SK-N-SH (cell line): ENCODE measurements around the gene BRD2. TPM values are rescaled to one million over a fixed set of nuclear protein-coding genes. Genes with fewer than 3 reads are reported as not detected.

ENCODE experiments used
- CTCF ChIA-PET: fragments of 300-600, 350-600 bp; formaldehyde crosslinking; extraction: SDS; loops from one replicate; lab custom pipeline; 2021; lab: Yijun Ruan, JAX
- POLR2A ChIA-PET: fragments of 350-600 bp; sonication (Branson Sonifier 250); formaldehyde crosslinking; extraction: SDS; loops from one replicate; lab custom pipeline; 2020; ENCODE audit warnings: antibody characterized with exemption, inconsistent platforms; lab: Yijun Ruan, JAX
- DNase-seq: peaks from one replicate; pipeline ENCODE4 v3.0.0; 2012
- H2AFZ ChIP-seq: fragments of 200-600 bp; sonication (generic); 2 replicates; pipeline ENCODE4 v1.8.1; 2016; ENCODE audit warnings: antibody characterized with exemption, mild to moderate bottlenecking, low read depth
- H3F3A ChIP-seq: fragments of 200-600 bp; sonication (generic); replicated peaks from 2 replicates; pipeline ENCODE3; 2016; ENCODE audit warnings: antibody characterized with exemption, mild to moderate bottlenecking; ENCODE audit not compliant: insufficient read depth
- H3K27ac ChIP-seq, 2 experiments: fragments of 200-500 bp in 1 of 2; fragments of 200-600 bp in 1 of 2; sonication (Bioruptor generic) in 1 of 2; sonication (generic), shearing (Covaris generic) in 1 of 2; 2 replicates each; pipeline versions ENCODE4 v1.5.1 to v1.6.1; 2014 to 2016; ENCODE audit warnings: low read depth in 2 of 2, inconsistent platforms in 1 of 2, low read length in 1 of 2, mild to moderate bottlenecking in 1 of 2, mixed read lengths in 1 of 2
- H3K27me3 ChIP-seq: fragments of 200-600 bp; sonication (generic), shearing (Covaris generic); 2 replicates; pipeline ENCODE4 v1.6.1; 2016; ENCODE audit warnings: mixed run types; ENCODE audit not compliant: insufficient read depth
- H3K36me3 ChIP-seq, 2 experiments: fragments of 200-500 bp in 1 of 2; fragments of 200-600 bp in 1 of 2; sonication (Bioruptor generic) in 1 of 2; sonication (generic) in 1 of 2; replicated peaks in 1 of 2; 2 replicates each; pipeline versions ENCODE3 to v1.5.1; 2014 to 2016; ENCODE audit warnings: low read length in 1 of 2, mild to moderate bottlenecking in 1 of 2; ENCODE audit not compliant: insufficient read depth in 2 of 2, control insufficient read depth in 1 of 2
- H3K4me1 ChIP-seq, 2 experiments: fragments of 200-500 bp in 1 of 2; fragments of 200-600 bp in 1 of 2; sonication (Bioruptor generic) in 1 of 2; sonication (generic), shearing (Covaris generic) in 1 of 2; 2 replicates each; pipeline versions ENCODE4 v1.5.1 to v1.6.1; 2014 to 2016; ENCODE audit warnings: low read depth in 1 of 2, low read length in 1 of 2, mixed run types in 1 of 2; ENCODE audit not compliant: insufficient read depth in 2 of 2, control insufficient read depth in 1 of 2
- H3K4me2 ChIP-seq: fragments of 200-600 bp; sonication (generic), shearing (Covaris generic); 2 replicates; pipeline ENCODE4 v1.6.1; 2017; ENCODE audit warnings: mixed run types
- H3K4me3 ChIP-seq, 2 experiments: fragments of 200-500 bp in 1 of 2; fragments of 200-600 bp in 1 of 2; sonication (Bioruptor generic) in 1 of 2; sonication (generic), shearing (Covaris generic) in 1 of 2; 2 replicates each; pipeline versions ENCODE4 v1.5.1 to v1.8.1; 2014 to 2016; ENCODE audit warnings: low read depth in 2 of 2, inconsistent platforms in 1 of 2, low read length in 1 of 2, mild to moderate bottlenecking in 1 of 2, mixed read lengths in 1 of 2, moderate library complexity in 1 of 2
- H3K79me2 ChIP-seq: fragments of 200-600 bp; sonication (generic); 2 replicates; pipeline ENCODE4 v1.8.1; 2017; ENCODE audit warnings: mild to moderate bottlenecking; ENCODE audit not compliant: insufficient read depth
- H3K9ac ChIP-seq: fragments of 200-600 bp; sonication (generic); 2 replicates; pipeline ENCODE4 v1.6.1; 2017; ENCODE audit warnings: mixed run types
- H3K9me2 ChIP-seq: fragments of 200-600 bp; sonication (generic); 2 replicates; pipeline ENCODE4 v1.6.1; 2017; ENCODE audit warnings: mixed run types
- H3K9me3 ChIP-seq: fragments of 200-600 bp; sonication (generic); 2 replicates; pipeline ENCODE4 v1.6.1; 2017; ENCODE audit warnings: mixed run types, mild to moderate bottlenecking, moderate library complexity
- H4K20me1 ChIP-seq: fragments of 200-600 bp; sonication (generic); 2 replicates; pipeline ENCODE4 v1.6.1; 2017; ENCODE audit warnings: mild to moderate bottlenecking, mixed run types; ENCODE audit not compliant: insufficient read depth
- ELF1 ChIP-seq: IDR thresholded peaks from 2 replicates; pipeline ENCODE4 v1.4.0; 2012
- FOXM1 ChIP-seq: IDR thresholded peaks from 2 replicates; pipeline ENCODE4 v1.4.0; 2012; ENCODE audit warnings: low read depth, mild to moderate bottlenecking
- MAX ChIP-seq: IDR thresholded peaks from 2 replicates; pipeline ENCODE4 v1.4.0; 2012; ENCODE audit warnings: low read depth
- MEF2A ChIP-seq: IDR thresholded peaks from 2 replicates; pipeline ENCODE4 v1.4.0; 2012; ENCODE audit warnings: low read depth, borderline replicate concordance
- MXI1 ChIP-seq: IDR thresholded peaks from 2 replicates; pipeline ENCODE4 v1.6.1; 2012; ENCODE audit warnings: mild to moderate bottlenecking, low read depth, low read length, improper control_type of control experiment
- POLR2AphosphoS5 ChIP-seq: IDR thresholded peaks from 2 replicates; pipeline ENCODE4 v1.6.1; 2012; ENCODE audit warnings: low read depth, low read length
- REST ChIP-seq: IDR thresholded peaks from 2 replicates; pipeline ENCODE4 v1.6.1; 2012; ENCODE audit warnings: mild to moderate bottlenecking, low read depth, low read length, moderate library complexity
- RXRA ChIP-seq: IDR thresholded peaks from 2 replicates; pipeline ENCODE4 v1.4.0; 2012; ENCODE audit warnings: low read depth, mild to moderate bottlenecking, borderline replicate concordance
- SIN3A ChIP-seq: IDR thresholded peaks from 2 replicates; pipeline ENCODE4 v1.6.1; 2012; ENCODE audit warnings: low read depth, mild to moderate bottlenecking, low read length, moderate library complexity, borderline replicate concordance
- TCF12 ChIP-seq: IDR thresholded peaks from 2 replicates; pipeline ENCODE4 v1.4.0; 2012
- WGBS: methylation state at CpG from one replicate; pipeline ENCODE4 v1.1.6; 2017; ENCODE audit warnings: low lambda C conversion rate; 5-methylcytosine and 5-hydroxymethylcytosine counted together
- polyA plus RNA-seq, 3 experiments: library from polyadenylated mRNA; depleted of rRNA; stranded (reverse); fragments of >200 nt; gene quantifications; 2 replicates each; pipeline ENCODE4 v1.2.3, GENCODE V29; 2012

Gene BRD2
- polyA plus RNA-seq, 1 of the 3 experiments (the other 2 are of a cell fraction), result 104 TPM

- H2AFZ ChIP-seq, result no peak overlapping the region
- TF ChIP-seq POLR2AphosphoS5, result no peak
- TF ChIP-seq SIN3A, result no peak
- TF ChIP-seq, all 33 proteins: peak for 0
- no peak overlapping the region for H3K4me3 ChIP-seq
- H3K27me3 ChIP-seq, result peaks cover 34% of the 10 kb centered on the region; the same call in 1 of the 2 replicates
- CTCF ChIA-PET, result interaction anchor here (1.1 to 15.2 kb wide), 5 partner anchors 10 to 69 kb away, joined by 3 to 391 read pairs (median 10); partner anchors contain the start of gene HLA-DMA
- no peak overlapping the region for H3K27ac ChIP-seq
- H4K20me1 ChIP-seq, result no peaks in the 10 kb centered on the region
- POLR2A ChIA-PET, result no interaction called here
- H3F3A ChIP-seq, result no peaks in the 10 kb centered on the region
- H3K79me2 ChIP-seq, result no peaks in the 10 kb centered on the region
- H3K36me3 ChIP-seq, result no peaks in the 10 kb centered on the region
- 38% methylated on average over 7 of the region's 8 CpGs for WGBS
- no peaks in the 10 kb centered on the region for H3K9me3 ChIP-seq
- no peaks in the 10 kb centered on the region for H3K9me2 ChIP-seq
- no peak overlapping the region for H3K4me2 ChIP-seq
- no peak for DNase-seq
- H3K4me1 ChIP-seq, result peaks cover 0 to 3% of the 10 kb centered on the region in 2 experiments; a peak in 1 of 4 replicates
- no peak overlapping the region for H3K9ac ChIP-seq
Observed at GRCh38 chr6:32937230-32937633, 31.2 kb upstream of the BRD2 start.

- no peak overlapping the region for H3K9ac ChIP-seq
- no peak overlapping the region for H3K4me2 ChIP-seq
- TF ChIP-seq MXI1, result no peak
- no peak for TF ChIP-seq RXRA
- no peak for TF ChIP-seq ELF1
- TF ChIP-seq TCF12, result no peak
- TF ChIP-seq MAX, result no peak
- no peak for TF ChIP-seq FOXM1
- no peak for TF ChIP-seq REST
- TF ChIP-seq MEF2A, result no peak
- H2AFZ ChIP-seq, result no peak overlapping the region
- DNase-seq, result no peak
- H4K20me1 ChIP-seq, result no peaks in the 10 kb centered on the region
- 23% methylated on average over 7 of the region's 7 CpGs for WGBS
- no peaks in the 10 kb centered on the region for H3F3A ChIP-seq
- H3K27me3 ChIP-seq, result peaks cover 44% of the 10 kb centered on the region; the same call in 1 of the 2 replicates
- ChIA-PET CTCF (interaction anchor here (14.1 to 15.2 kb wide), 2 partner anchors 16 to 45 kb away, joined by 187 to 391 read pairs; partner anchors contain the start of gene HLA-DMA), POLR2A (no interaction called here)
- no peaks in the 10 kb centered on the region for H3K9me2 ChIP-seq
- H3K4me3 ChIP-seq, result no peak overlapping the region
- no peaks in the 10 kb centered on the region for H3K79me2 ChIP-seq
- H3K36me3 ChIP-seq, result no peaks in the 10 kb centered on the region
- no peaks in the 10 kb centered on the region for H3K9me3 ChIP-seq
- H3K27ac ChIP-seq, result no peak overlapping the region
- peaks cover 0 to 3% of the 10 kb centered on the region in 2 experiments; a peak in 1 of 4 replicates for H3K4me1 ChIP-seq
Observed at GRCh38 chr6:32938494-32938893, 29.9 kb upstream of the BRD2 start.
